ES-I3 (cell line): ENCODE measurements around the gene GRIN2A.

Experiments
- H3K36me3 ChIP-seq: 2 replicates; pipeline ENCODE4 v1.6.1; 2013; ENCODE audit warnings: mild to moderate bottlenecking, low read length, control low read depth, moderate library complexity; ENCODE audit not compliant: insufficient read depth
- H3K4me1 ChIP-seq: 2 replicates; pipeline ENCODE4 v1.6.1; 2013; ENCODE audit warnings: mild to moderate bottlenecking, control low read depth, low read length; ENCODE audit not compliant: insufficient read depth
- H3K9ac ChIP-seq: 2 replicates; pipeline ENCODE4 v1.6.1; 2013; ENCODE audit warnings: low read depth, mild to moderate bottlenecking, low read length, moderate library complexity
- H3K9me3 ChIP-seq: 2 replicates; pipeline ENCODE4 v1.6.1; 2013; ENCODE audit warnings: mild to moderate bottlenecking, low read length, moderate library complexity; ENCODE audit not compliant: control insufficient read depth, insufficient read depth

The GRIN2A gene

DNA sequence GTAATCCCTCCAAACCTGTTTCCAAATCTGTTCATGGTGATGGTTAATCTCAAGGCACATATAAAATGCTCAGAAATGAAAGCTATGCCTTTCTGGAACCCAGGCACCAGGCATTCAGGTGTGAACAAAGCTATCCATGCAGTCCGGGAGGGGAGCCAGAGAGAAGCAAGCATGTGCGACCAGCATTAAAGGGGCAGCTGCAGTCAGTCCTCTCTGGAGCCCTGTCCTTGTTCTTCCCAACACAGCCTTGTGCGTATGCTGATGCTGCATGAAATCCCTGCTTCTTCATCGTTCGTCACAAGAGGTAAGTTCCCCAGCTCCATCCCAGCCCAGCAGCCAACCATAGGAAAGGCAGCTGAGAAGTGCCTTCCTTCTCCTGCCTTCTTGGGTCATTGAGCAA, 148.7 kb downstream of the GRIN2A start:
- no peaks in the 10 kb centered on the region for H3K9me3 ChIP-seq
- no peaks in the 10 kb centered on the region for H3K36me3 ChIP-seq

DNA sequence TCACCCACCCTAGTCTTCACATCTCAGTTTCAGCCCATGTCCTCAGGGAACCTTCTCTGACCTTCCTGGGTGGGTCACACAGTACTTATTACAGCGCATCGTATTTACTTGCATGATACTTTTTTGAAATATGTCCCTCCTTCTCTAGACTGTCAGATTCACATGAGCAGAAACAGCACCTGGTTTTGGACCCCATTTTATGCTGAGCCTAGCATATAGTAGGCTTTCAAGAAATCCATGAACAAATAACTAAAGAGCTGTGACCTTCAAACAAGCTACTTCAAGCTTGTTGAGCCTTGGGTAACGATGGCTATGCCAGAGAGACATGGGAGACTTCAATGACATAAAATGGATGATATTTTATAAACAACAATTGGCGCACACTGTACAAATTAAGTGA, 150.3 kb downstream of the GRIN2A start:
- H3K36me3 ChIP-seq, result no peaks in the 10 kb centered on the region
- H3K4me1 ChIP-seq, result no peaks in the 10 kb centered on the region
- no peaks in the 10 kb centered on the region for H3K9me3 ChIP-seq
- H3K9ac ChIP-seq, result no peak overlapping the region

More for the DNA sequence above, 148.7 kb downstream of the GRIN2A start:
- H3K9ac ChIP-seq, result no peak overlapping the region
- H3K4me1 ChIP-seq, result no peaks in the 10 kb centered on the region

DNA sequence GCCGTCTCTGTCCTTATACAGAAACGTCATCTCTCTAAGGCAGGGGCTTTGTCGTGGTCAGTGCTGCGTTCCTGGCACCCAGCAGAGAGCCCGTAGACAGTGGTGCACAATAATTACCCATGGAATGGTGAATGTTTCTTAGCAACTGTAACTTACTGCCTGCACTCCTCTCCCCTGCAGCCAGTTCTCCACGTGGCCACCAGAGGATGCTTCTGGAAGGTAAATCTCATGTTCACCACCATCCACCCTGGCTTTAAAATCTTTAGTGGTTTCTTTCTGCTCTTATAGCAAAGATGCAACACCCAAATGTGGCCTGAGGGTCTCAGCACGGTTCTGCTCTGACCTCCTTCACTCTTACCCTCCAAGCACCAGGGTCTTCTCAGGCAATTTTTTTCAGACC, 150.8 kb downstream of the GRIN2A start:
- Histone ChIP-seq H3K9me3 (no peaks in the 10 kb centered on the region), H3K4me1 (no peaks in the 10 kb centered on the region), H3K9ac (no peak overlapping the region), H3K36me3 (no peaks in the 10 kb centered on the region)

DNA sequence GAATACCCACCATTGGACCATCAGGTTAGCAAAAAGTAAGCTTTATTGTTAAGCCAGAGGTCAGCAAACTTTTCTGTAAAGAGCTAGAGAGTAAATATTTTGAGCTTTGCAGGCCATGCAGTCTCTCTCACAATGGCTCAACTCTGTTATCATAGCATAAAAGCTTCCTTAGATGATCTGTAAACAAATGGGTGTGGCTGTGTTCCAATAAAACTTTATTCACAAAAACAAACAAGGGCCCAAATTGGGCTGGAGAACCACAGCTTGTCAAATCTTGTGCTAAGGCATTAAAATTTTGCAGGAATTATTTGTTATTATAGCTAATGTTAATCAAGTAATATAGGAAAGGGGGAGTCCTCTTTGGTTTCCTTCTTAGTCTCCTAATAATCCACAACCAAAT, 153.6 kb downstream of the GRIN2A start:
- Histone ChIP-seq H3K36me3 (no peaks in the 10 kb centered on the region), H3K9me3 (no peaks in the 10 kb centered on the region)

DNA sequence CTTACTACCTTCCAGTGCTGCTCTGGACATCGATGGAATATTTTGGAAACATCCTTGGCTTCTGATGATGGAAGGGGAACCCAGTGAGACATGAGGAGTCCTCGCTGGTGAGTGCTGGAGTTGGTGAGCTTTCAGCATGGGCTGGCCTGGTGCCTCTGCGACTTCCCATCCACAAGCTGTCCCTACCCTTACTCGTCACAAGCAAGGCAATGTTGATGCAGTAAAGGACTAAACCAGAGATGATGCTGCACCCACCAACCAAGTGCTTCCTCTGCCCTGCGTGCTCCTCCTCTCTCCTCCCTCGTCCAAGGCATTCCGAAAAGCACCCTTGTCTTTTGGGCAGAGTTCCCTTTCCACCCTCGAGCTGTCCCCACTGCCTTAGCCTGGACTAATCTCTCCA, 154.7 kb downstream of the GRIN2A start:
- no peaks in the 10 kb centered on the region for H3K4me1 ChIP-seq
- H3K36me3 ChIP-seq, result no peaks in the 10 kb centered on the region
- no peaks in the 10 kb centered on the region for H3K9me3 ChIP-seq
- H3K9ac ChIP-seq, result no peak overlapping the region

More for the DNA sequence above, 153.6 kb downstream of the GRIN2A start:
- Histone ChIP-seq H3K4me1 (no peaks in the 10 kb centered on the region), H3K9ac (no peak overlapping the region)

DNA sequence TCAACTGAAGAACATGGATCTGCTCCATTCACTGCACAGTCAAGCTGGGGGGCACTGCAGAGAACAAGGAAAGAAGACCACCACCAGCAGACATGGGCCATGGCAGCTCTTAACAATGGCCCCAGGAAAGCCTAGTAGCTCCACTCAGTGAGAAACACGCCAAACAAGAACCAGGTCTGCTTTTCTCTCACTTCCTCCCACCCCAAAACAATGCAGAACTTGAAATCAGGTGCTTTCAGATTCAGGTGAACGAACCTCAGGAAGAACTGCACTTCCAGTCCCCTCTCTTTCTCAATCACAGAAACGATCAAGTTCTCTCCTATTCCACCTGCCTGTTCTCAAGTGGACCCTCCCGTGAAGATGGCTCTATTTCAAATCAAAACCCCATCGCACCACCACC, 155.6 kb downstream of the GRIN2A start:
- Histone ChIP-seq H3K4me1 (no peaks in the 10 kb centered on the region), H3K9ac (no peak overlapping the region), H3K36me3 (no peaks in the 10 kb centered on the region), H3K9me3 (no peaks in the 10 kb centered on the region)

DNA sequence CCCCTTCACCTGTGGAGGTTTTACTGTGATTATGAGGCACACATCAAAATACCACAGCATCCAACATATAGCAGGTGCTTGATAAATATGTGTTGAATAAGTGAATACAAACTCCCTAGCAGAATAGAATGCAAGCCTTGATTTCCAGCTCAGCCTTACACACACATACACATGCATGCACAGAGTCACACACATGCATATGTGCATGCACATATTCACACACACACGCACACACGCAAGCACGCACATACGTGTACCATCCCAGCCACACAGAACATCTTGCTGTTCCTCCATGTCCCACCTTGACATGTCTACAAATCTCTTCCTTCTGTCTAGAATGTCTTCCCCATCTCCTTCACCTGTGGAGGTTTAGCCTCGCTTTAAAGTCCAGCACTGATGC, 160.1 kb downstream of the GRIN2A start:
- H3K4me1 ChIP-seq, result no peaks in the 10 kb centered on the region
- H3K36me3 ChIP-seq, result no peaks in the 10 kb centered on the region; the same call in 1 of the 2 replicates
- no peak overlapping the region for H3K9ac ChIP-seq
- no peaks in the 10 kb centered on the region for H3K9me3 ChIP-seq

DNA sequence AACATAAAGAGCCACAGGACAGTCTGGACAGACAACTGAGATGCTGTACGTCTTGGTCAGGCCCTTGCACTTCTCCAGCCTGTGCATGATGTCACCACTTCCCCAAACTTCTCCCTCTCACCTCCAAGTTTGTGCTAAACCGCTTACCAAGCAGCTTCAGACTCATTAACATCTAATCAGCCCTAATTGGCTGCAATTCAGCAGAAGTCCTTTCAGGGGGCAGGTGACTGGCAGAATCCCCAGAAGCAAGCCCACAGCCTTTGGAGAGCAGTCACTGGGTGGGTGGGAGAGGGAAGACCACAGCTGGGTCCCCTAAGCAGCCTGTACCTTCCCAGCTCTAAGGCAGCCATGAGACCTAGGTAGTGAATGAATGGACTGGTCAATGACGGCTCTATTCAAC, 161.4 kb downstream of the GRIN2A start:
- Histone ChIP-seq H3K9ac (no peak overlapping the region), H3K4me1 (no peaks in the 10 kb centered on the region), H3K36me3 (no peaks in the 10 kb centered on the region; the same call in 1 of the 2 replicates), H3K9me3 (no peaks in the 10 kb centered on the region)

DNA sequence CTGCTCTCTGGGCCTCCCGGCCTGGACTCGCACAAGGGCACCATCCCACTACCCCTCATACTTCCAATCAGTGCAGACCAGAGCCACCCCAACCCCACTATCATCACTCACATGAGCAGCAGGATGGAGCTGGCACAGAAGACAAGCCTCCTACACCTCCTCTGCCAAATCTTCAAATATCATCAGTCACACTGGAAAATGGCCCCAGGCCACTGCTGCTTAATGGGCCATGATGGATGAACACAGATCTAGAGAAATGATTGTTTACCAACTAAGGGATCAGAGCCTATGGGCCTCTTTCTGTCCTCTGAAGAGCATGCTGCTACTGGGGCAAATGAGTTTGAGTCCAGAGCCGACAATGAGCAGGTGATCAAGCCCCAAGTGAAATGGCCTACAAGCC, 165.5 kb downstream of the GRIN2A start:
- Histone ChIP-seq H3K9me3 (no peaks in the 10 kb centered on the region), H3K36me3 (no peaks in the 10 kb centered on the region; the same call in 1 of the 2 replicates), H3K4me1 (no peaks in the 10 kb centered on the region), H3K9ac (no peak overlapping the region)

DNA sequence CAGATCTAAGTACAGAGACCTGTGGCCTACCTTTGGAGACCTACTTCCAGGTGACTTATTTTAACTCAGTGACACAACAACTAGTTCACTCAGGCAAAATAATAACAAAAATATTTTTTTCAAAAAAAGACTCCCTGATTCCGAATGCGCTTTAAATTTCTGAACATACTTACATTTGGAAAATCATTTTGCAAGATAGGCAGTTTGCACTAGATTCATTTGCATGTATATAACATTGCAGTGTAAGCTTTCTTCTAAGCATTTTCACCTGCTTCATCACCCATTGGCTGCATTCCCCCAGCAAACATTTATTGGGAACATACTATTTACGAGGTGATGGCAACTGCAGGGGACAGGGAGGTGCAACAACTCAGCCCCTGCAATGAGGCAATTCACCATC, 166.8 kb downstream of the GRIN2A start:
- Histone ChIP-seq H3K4me1 (no peaks in the 10 kb centered on the region), H3K9me3 (no peaks in the 10 kb centered on the region), H3K36me3 (no peaks in the 10 kb centered on the region; the same call in 1 of the 2 replicates), H3K9ac (no peak overlapping the region)

DNA sequence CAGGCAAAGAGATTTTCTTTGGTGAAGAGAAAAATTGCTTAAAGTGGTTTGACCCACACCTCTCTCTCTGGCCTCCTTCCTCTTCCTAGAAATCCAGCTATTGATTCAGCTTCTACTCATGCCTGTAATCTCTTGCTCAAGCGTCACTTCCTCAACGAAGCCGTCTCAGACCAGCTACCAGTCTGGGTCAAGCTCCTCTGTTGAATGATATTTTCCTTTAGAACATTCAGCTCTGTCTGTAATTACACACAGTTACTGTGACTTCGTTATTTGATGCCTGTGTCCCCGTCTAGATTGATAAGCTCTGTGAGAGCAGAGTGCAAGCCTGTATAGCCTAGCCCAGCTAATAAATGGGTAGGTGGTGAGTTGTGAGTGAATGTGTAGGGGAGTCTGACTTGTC, 168.5 kb downstream of the GRIN2A start:
- H3K9me3 ChIP-seq, result no peaks in the 10 kb centered on the region
- H3K4me1 ChIP-seq, result no peaks in the 10 kb centered on the region
- no peak overlapping the region for H3K9ac ChIP-seq
- H3K36me3 ChIP-seq, result no peaks in the 10 kb centered on the region; the same call in 1 of the 2 replicates

DNA sequence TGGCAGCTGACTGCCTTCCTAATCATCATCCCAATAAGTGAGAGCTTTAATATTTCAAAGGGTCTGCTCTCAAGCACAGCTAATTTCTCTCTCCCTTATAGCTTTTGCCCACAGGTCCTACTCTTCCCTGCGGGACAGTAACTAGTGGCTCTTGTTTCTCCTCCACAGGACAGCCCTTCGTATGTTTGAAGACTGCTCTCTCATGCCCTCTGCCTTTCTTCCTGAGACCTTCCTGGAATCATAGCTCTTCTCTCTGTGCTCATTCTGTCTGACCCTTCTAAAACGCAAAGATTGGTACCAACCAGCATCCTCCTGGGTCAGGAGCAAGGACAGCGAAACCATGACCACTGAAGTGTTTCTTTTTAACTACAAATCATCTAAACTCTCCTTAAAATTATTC, 168.9 kb downstream of the GRIN2A start:
- Histone ChIP-seq H3K36me3 (no peaks in the 10 kb centered on the region), H3K9me3 (no peaks in the 10 kb centered on the region), H3K9ac (no peak overlapping the region), H3K4me1 (no peaks in the 10 kb centered on the region)

DNA sequence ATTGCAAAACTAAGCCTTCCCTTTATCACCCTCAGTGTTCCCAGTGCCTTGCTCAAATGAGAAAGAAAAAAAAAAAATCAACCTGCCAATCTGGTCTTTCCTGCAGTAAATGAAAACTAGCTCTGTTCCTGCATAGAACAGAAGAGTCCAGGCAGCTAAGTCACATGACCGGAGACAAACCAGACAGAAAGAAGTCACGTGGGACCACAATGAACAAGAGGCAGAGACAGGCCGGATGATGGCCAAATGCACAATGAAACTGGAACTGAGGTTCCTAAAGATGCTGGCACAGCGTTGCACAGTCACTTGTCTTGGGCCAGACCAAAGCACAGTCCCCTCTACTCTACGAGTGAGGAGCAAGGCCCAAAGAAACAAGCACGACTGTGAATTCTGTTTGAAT, 172.5 kb downstream of the GRIN2A start:
- no peaks in the 10 kb centered on the region for H3K4me1 ChIP-seq
- 0 out of 2 replicates have a peak, but pooled peaks cover 4% of the 10 kb centered on the region for H3K9me3 ChIP-seq
- no peaks in the 10 kb centered on the region for H3K36me3 ChIP-seq
- H3K9ac ChIP-seq, result no peak overlapping the region

DNA sequence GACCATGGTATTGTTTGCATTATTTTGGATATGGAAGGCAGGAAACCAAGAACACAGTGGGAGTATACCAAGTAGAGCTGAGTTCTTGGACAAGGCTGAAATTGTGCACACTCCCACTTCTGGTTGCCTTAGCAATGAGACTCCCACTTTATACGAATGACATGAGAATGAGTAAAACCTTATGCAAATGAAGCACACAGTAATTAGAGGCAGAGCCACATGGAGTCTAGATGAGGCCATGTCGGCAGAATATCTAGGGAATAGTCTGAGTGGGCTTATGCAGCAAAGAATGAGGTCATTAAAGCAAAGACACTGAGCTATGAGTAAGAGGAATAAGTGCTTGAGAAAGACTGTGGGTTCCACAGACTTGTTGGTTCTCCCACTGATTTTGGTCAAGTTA, 178.7 kb downstream of the GRIN2A start:
- H3K9ac ChIP-seq, result no peak overlapping the region
- no peaks in the 10 kb centered on the region for H3K36me3 ChIP-seq
- H3K4me1 ChIP-seq, result no peaks in the 10 kb centered on the region
- 0 out of 2 replicates have a peak, but pooled peaks cover 4% of the 10 kb centered on the region for H3K9me3 ChIP-seq

DNA sequence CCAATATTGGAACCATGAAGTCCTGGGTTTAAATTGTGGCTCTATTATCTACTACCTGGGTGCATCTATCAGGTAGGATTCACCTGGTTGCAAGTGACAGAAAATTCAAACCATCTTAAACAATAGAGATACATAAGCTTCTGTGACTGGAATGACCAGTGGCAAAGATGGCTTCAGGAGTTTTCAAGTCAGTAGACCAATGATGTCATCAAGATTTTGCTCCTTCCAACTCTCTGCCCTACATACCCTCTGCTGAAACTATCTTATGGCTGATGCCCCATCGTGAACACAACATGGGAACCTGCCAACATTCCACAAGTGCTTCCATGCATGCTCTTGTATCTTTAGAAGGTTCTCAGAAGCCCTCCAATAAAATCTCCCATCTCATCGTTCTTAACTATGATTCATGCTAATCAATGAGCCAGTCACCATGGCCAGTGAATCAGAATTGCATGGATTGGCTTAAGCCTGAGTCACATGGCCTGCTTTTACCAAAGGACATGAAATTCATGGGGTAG, 180.9 kb downstream of the GRIN2A start:
- Histone ChIP-seq H3K9me3 (0 out of 2 replicates have a peak, but pooled peaks cover 4% of the 10 kb centered on the region), H3K4me1 (no peaks in the 10 kb centered on the region), H3K36me3 (no peaks in the 10 kb centered on the region), H3K9ac (no peak overlapping the region)

DNA sequence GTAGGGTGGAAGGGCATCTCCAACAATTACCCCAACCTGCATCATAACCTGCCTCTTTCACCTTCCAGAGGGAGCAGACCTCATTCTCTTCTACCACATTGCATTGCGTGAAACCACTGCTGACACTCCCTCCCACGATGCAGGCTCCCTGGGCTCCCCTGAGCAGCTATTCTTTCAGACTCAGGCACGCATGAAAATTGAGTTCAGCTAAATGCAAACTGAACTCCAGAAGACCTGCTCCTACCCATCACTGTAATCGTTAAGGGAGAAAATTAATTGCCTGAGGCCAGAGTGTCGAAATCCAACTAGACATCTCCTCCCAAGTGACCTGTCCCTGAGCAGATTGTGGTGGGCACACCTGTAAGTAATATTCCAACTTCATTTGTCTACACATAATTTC, 186.0 kb downstream of the GRIN2A start:
- no peaks in the 10 kb centered on the region for H3K36me3 ChIP-seq
- no peak overlapping the region for H3K9ac ChIP-seq
- H3K4me1 ChIP-seq, result no peaks in the 10 kb centered on the region
- H3K9me3 ChIP-seq, result no peaks in the 10 kb centered on the region
